Neural progenitor cell (in vitro differentiated cells): ENCODE measurements around the gene CTDP1. TPM values are rescaled to one million over a fixed set of nuclear protein-coding genes. Genes with fewer than 3 reads are reported as not detected.
A peak's percentile ranks its signal among the peaks of the same experiment; 100 is the strongest.

Source experiments
- DNase-seq: peaks from one replicate; pipeline ENCODE4 v3.0.0-alpha.2; 2016; ENCODE audit warnings: low spot score
- H2AFZ ChIP-seq: fragments of 200-600 bp; sonication (generic); replicated peaks from 2 replicates; pipeline ENCODE4 v1.6.1; 2016; ENCODE audit warnings: antibody characterized with exemption
- H3F3A ChIP-seq: fragments of 200-600 bp; sonication (generic); 2 replicates; pipeline ENCODE4 v1.6.1; 2016; ENCODE audit warnings: antibody characterized with exemption, low read depth
- H3K27ac ChIP-seq: fragments of 200-600 bp; sonication (generic); 2 replicates; pipeline ENCODE4 v1.5.1; 2016; ENCODE audit warnings: mild to moderate bottlenecking
- H3K27me3 ChIP-seq: fragments of 200-600 bp; sonication (generic); 2 replicates; pipeline ENCODE4 v1.6.1; 2016; ENCODE audit warnings: mild to moderate bottlenecking, moderate library complexity
- H3K36me3 ChIP-seq: fragments of 200-600 bp; sonication (generic); 2 replicates; pipeline ENCODE4 v1.5.1; 2016
- H3K4me1 ChIP-seq: fragments of 200-600 bp; sonication (generic); 2 replicates; pipeline ENCODE4 v1.6.1; 2016; ENCODE audit warnings: mixed run types
- H3K4me2 ChIP-seq: fragments of 200-600 bp; sonication (generic); 2 replicates; pipeline ENCODE4 v1.6.1; 2016
- H3K4me3 ChIP-seq: fragments of 200-600 bp; sonication (generic); 2 replicates; pipeline ENCODE4 v1.5.1; 2016
- H3K79me2 ChIP-seq: fragments of 200-600 bp; sonication (generic); 2 replicates; pipeline ENCODE4 v1.6.1; 2016; ENCODE audit warnings: low read depth
- H3K9ac ChIP-seq: fragments of 200-600 bp; sonication (generic); 2 replicates; pipeline ENCODE4 v1.6.1; 2016
- H3K9me3 ChIP-seq: fragments of 200-600 bp; sonication (generic); 2 replicates; pipeline ENCODE4 v1.5.1; 2016; ENCODE audit warnings: low read depth
- H4K20me1 ChIP-seq: fragments of 200-600 bp; sonication (generic); 2 replicates; pipeline ENCODE4 v1.6.1; 2016; ENCODE audit warnings: low read depth
- H3K27ac Mint-ChIP-seq: 3 replicates; pipeline ENCODE4 v1.8.0; 2021; ENCODE audit warnings: mixed read lengths
- H3K27me3 Mint-ChIP-seq: 2 replicates; pipeline ENCODE4 v1.8.0; 2022; ENCODE audit warnings: low read depth, mild to moderate bottlenecking, inconsistent platforms, moderate library complexity, mixed read lengths; ENCODE audit not compliant: insufficient read depth
- H3K36me3 Mint-ChIP-seq: 3 replicates; pipeline ENCODE4 v1.8.0; 2021; ENCODE audit warnings: mixed read lengths
- H3K4me1 Mint-ChIP-seq: 3 replicates; pipeline ENCODE4 v1.8.0; 2021; ENCODE audit warnings: mixed read lengths
- H3K4me3 Mint-ChIP-seq: 3 replicates; pipeline ENCODE4 v1.8.0; 2021; ENCODE audit warnings: mild to moderate bottlenecking, moderate library complexity, mixed read lengths
- H3K9me3 Mint-ChIP-seq: 3 replicates; pipeline ENCODE4 v1.8.0; 2020; ENCODE audit warnings: mixed read lengths
- CTCF ChIP-seq: fragments of 200-600 bp; sonication (generic); IDR thresholded peaks from 2 replicates; pipeline ENCODE4 v1.5.1; 2017; ENCODE audit warnings: antibody characterized with exemption, mild to moderate bottlenecking
- EZH2 ChIP-seq: fragments of 200-600 bp; sonication (generic); IDR thresholded peaks from 2 replicates; pipeline ENCODE4 v1.6.1; 2017; ENCODE audit warnings: antibody characterized with exemption, mild to moderate bottlenecking, moderate library complexity
- EZH2phosphoT487 ChIP-seq: fragments of 200-600 bp; sonication (generic); IDR thresholded peaks from 2 replicates; pipeline ENCODE4 v1.6.1; 2017; ENCODE audit warnings: antibody characterized with exemption
- total RNA-seq: library from RNA; depleted of rRNA; stranded (reverse); fragments of >200 nt; gene quantifications from 2 replicates; pipeline ENCODE4 v1.2.3, GENCODE V29; 2015; ENCODE audit warnings: low replicate concordance

CTDP1 gene
- total RNA-seq, 1 donor from 2014 or later, result 11.8 TPM

GRCh38 chr18:79662034-79662433 lies 17.6 kb upstream of the CTDP1 start:
- no peak for TF ChIP-seq CTCF
- TF ChIP-seq EZH2, result no peak
- Histone ChIP-seq H3K4me3 (peak overlapping the region; percentile 15), H3K4me1 (peaks cover 38% of the 10 kb centered on the region), H4K20me1 (no peaks in the 10 kb centered on the region), H3K9me3 (no peaks in the 10 kb centered on the region), H3F3A (peaks cover 12% of the 10 kb centered on the region), H3K79me2 (no peaks in the 10 kb centered on the region), H3K27ac (no peak overlapping the region), H3K9ac (no peak overlapping the region), H3K4me2 (peak overlapping the region; percentile 68), H2AFZ (no peak overlapping the region), H3K27me3 (peaks cover 10% of the 10 kb centered on the region), H3K36me3 (no peaks in the 10 kb centered on the region)
- Mint-ChIP-seq H3K36me3 (no peaks in the 10 kb centered on the region), H3K27me3 (no peaks in the 10 kb centered on the region), H3K4me1 (peaks cover 32% of the 10 kb centered on the region), H3K9me3 (no peaks in the 10 kb centered on the region), H3K4me3 (no peak overlapping the region), H3K27ac (peak overlapping the region; percentile 3)
- peak; percentile 67 for DNase-seq

DNA sequence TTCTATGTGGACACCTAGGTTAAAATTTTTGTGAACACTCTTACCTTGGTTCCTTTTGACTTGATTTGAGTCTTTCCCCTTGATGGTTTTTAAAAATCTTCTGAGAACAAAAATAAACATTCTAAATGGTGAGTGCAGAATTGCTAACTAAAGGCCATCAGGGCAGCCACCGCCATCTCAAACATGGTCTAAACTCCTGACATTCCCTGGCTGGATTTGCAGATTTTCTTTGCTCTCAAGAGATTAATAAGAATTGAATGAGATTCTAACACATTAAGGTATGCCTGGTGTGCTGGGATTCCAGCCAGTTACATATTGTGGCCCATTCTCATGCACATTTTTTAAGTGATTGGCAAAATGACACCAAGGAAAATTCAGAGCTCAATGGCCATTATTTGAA lies 17.2 kb upstream of the CTDP1 start:
- peaks cover 28% of the 10 kb centered on the region for H3K4me1 Mint-ChIP-seq
- peaks cover 12% of the 10 kb centered on the region for H3F3A ChIP-seq
- no peak for DNase-seq
- H3K4me2 ChIP-seq, result peak overlapping the region; percentile 68
- no peak overlapping the region for H3K4me3 Mint-ChIP-seq
- H3K9me3 Mint-ChIP-seq, result no peaks in the 10 kb centered on the region
- H3K36me3 ChIP-seq, result no peaks in the 10 kb centered on the region
- no peak overlapping the region for H3K27ac Mint-ChIP-seq
- TF ChIP-seq EZH2 (no peak), EZH2phosphoT487 (no peak), CTCF (no peak)
- H3K79me2 ChIP-seq, result no peaks in the 10 kb centered on the region
- H2AFZ ChIP-seq, result no peak overlapping the region
- H3K4me3 ChIP-seq, result peak overlapping the region; percentile 15
- H3K9ac ChIP-seq, result no peak overlapping the region
- no peaks in the 10 kb centered on the region for H3K27me3 Mint-ChIP-seq
- no peaks in the 10 kb centered on the region for H3K9me3 ChIP-seq
- H3K27me3 ChIP-seq, result peaks cover 10% of the 10 kb centered on the region
- no peaks in the 10 kb centered on the region for H3K36me3 Mint-ChIP-seq
- peaks cover 33% of the 10 kb centered on the region for H3K4me1 ChIP-seq
- no peaks in the 10 kb centered on the region for H4K20me1 ChIP-seq
- H3K27ac ChIP-seq, result no peak overlapping the region

GRCh38 chr18:79664525-79665125 lies 15.0 kb upstream of the CTDP1 start:
- no peak overlapping the region for H3K27ac ChIP-seq
- peaks cover 10% of the 10 kb centered on the region for H3K27me3 ChIP-seq
- Mint-ChIP-seq H3K27ac (no peak overlapping the region), H3K4me1 (peaks cover 17% of the 10 kb centered on the region), H3K9me3 (no peaks in the 10 kb centered on the region), H3K36me3 (no peaks in the 10 kb centered on the region), H3K4me3 (no peak overlapping the region), H3K27me3 (no peaks in the 10 kb centered on the region)
- DNase-seq, result no peak
- H2AFZ ChIP-seq, result no peak overlapping the region
- no peak overlapping the region for H3K9ac ChIP-seq
- H3K36me3 ChIP-seq, result no peaks in the 10 kb centered on the region
- peaks cover 19% of the 10 kb centered on the region for H3K4me1 ChIP-seq
- peaks cover 12% of the 10 kb centered on the region for H3F3A ChIP-seq
- H3K4me3 ChIP-seq, result no peak overlapping the region
- no peaks in the 10 kb centered on the region for H3K79me2 ChIP-seq
- H4K20me1 ChIP-seq, result no peaks in the 10 kb centered on the region
- H3K9me3 ChIP-seq, result no peaks in the 10 kb centered on the region
- no peak for TF ChIP-seq EZH2phosphoT487
- TF ChIP-seq EZH2, result no peak
- no peak for TF ChIP-seq CTCF
- H3K4me2 ChIP-seq, result no peak overlapping the region
